ENCODE data around the gene NMNAT3. TPM values are rescaled to one million over a fixed set of nuclear protein-coding genes. Genes with fewer than 3 reads are reported as not detected.
A peak's percentile ranks its signal among the peaks of the same experiment; 100 is the strongest.

The NMNAT3 gene
- total RNA-seq, 1 donor from 2014 or later: 13.6 TPM

DNA sequence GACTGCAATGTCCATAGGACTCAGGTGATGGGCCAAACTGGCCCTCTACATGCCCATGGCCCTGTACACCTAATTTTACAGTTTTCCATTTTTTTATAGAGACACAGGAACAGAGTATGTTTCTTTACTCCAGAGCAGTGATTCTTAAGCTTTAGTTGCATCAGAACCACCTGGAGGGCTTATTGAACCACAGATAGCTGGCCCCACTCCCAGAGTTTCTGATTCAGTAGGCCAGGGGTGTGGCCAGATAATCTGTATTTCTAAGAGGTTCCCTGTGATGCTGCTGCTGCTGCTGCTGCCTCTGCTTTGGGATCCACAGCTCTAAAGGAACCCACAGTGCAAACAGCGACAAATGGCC, 143.3 kb downstream of the NMNAT3 start:
- no peak for DNase-seq (ENCODE audit: low spot score in 2 of 2, unreplicated experiment in 2 of 2)
- TF ChIP-seq CTCF (IDR thresholded peaks at IDR 0.05; ENCODE audit: unreplicated experiment): no peak
- peak overlapping the region; percentile 46 for H3K4me3 Mint-ChIP-seq
- H3K9me3 Mint-ChIP-seq: no peaks in the 10 kb centered on the region
- peak overlapping the region; percentile 98 for H3K27ac Mint-ChIP-seq
- peaks cover 5% of the 10 kb centered on the region for H3K36me3 Mint-ChIP-seq
- no peaks in the 10 kb centered on the region for H3K27me3 Mint-ChIP-seq (ENCODE audit: low read depth)
- H3K4me1 Mint-ChIP-seq: peaks cover 89% of the 10 kb centered on the region

DNA sequence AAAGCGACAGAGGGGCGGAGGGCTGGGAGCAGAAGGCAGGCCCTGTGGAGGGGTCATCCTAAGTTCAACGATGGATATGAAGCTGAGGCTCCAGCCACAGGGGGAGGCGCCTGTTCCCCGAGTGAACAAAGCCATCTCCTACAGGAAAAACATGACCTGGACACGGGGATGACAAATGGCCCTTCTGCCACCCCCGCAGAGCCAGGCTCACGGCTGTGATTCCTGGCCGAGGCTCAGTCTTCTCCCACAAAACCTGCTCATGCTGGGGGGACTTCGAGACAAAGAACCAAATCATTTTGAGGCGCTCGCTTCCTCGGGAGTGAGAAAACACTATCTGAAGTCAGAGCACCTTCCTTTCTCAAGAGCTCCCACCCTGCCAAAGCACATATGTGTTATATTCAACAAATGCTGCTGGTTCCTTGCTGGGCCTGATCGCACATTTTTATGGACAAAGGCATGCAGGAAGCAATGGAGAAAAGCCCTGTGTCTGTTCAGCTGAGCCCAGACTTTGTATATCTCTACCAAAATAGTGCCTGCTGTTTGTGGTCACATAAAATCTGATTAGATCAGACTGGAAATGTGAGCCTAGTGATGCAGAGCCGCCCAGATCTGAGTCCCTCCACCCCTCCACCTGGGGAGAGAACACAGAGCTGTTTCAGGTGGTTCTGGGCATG, 143.9 kb downstream of the NMNAT3 start:
- Mint-ChIP-seq H3K27me3 (ENCODE audit: low read depth) (no peaks in the 10 kb centered on the region), H3K4me1 (peaks cover 90% of the 10 kb centered on the region), H3K9me3 (no peaks in the 10 kb centered on the region), H3K27ac (peak overlapping the region; percentile 98), H3K4me3 (peak overlapping the region; percentile 34), H3K36me3 (peaks cover 5% of the 10 kb centered on the region)
- no peak for TF ChIP-seq CTCF (IDR thresholded peaks at IDR 0.05; ENCODE audit: unreplicated experiment)
- peak; percentile 46 to 76 for DNase-seq (ENCODE audit: low spot score in 2 of 2, unreplicated experiment in 2 of 2)

DNA sequence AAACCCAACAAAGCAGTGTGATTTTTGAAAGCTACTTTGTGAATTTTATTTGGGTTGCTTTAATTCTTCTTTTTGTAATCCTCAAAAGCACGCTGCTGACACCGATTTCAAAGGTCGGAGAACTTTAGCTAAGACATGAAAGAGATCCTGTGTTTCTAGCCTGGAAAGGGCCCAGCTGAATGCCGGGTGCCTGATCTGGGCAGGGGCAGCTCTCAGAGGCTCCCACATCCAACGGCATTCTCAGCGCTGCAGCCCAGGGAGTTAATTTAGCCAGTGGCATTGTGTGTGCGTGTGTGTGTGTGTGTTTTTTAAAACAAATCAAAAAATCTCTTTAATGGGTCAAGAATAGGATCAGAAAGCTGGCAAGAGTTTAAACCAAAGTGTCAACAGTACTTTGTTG, 144.8 kb downstream of the NMNAT3 start:
- peak overlapping the region; percentile 98 for H3K27ac Mint-ChIP-seq
- H3K9me3 Mint-ChIP-seq: no peaks in the 10 kb centered on the region
- no peak for DNase-seq (ENCODE audit: low spot score in 2 of 2, unreplicated experiment in 2 of 2)
- TF ChIP-seq CTCF (IDR thresholded peaks at IDR 0.05; ENCODE audit: unreplicated experiment): no peak
- H3K4me1 Mint-ChIP-seq: peaks cover 81% of the 10 kb centered on the region
- H3K4me3 Mint-ChIP-seq: peak overlapping the region; percentile 46
- H3K36me3 Mint-ChIP-seq: peaks cover 2% of the 10 kb centered on the region
- H3K27me3 Mint-ChIP-seq (ENCODE audit: low read depth): no peaks in the 10 kb centered on the region

- no peak for DNase-seq (ENCODE audit: low spot score in 2 of 2, unreplicated experiment in 2 of 2)
- Mint-ChIP-seq H3K36me3 (peaks cover 12% of the 10 kb centered on the region), H3K4me1 (peaks cover 61% of the 10 kb centered on the region), H3K9me3 (no peaks in the 10 kb centered on the region), H3K4me3 (no peak overlapping the region), H3K27me3 (ENCODE audit: low read depth) (no peaks in the 10 kb centered on the region), H3K27ac (no peak overlapping the region)
- TF ChIP-seq CTCF (IDR thresholded peaks at IDR 0.05; ENCODE audit: unreplicated experiment): no peak
These were observed 147.1 kb downstream of the NMNAT3 start for GRCh38 chr3:139530717-139531116.

- H3K4me3 Mint-ChIP-seq: no peak overlapping the region
- peak overlapping the region; percentile 14 for H3K27ac Mint-ChIP-seq
- H3K27me3 Mint-ChIP-seq (ENCODE audit: low read depth): no peaks in the 10 kb centered on the region
- no peak for DNase-seq (ENCODE audit: low spot score in 2 of 2, unreplicated experiment in 2 of 2)
- no peaks in the 10 kb centered on the region for H3K9me3 Mint-ChIP-seq
- TF ChIP-seq CTCF (IDR thresholded peaks at IDR 0.05; ENCODE audit: unreplicated experiment): no peak
- H3K36me3 Mint-ChIP-seq: peaks cover 17% of the 10 kb centered on the region
- H3K4me1 Mint-ChIP-seq: peaks cover 58% of the 10 kb centered on the region
These were observed 148.1 kb downstream of the NMNAT3 start for GRCh38 chr3:139529662-139530061.

Measured in mesothelial cell of epicardium (in vitro differentiated cells).